Right atrium auricular region (tissue), 2 donors: ENCODE data around the gene PIM1. TPM values are rescaled to one million over a fixed set of nuclear protein-coding genes. Genes with fewer than 3 reads are reported as not detected.
"Not testable (repeated sequence)": the region's sequence is repeated elsewhere in the genome, so short reads cannot be mapped to it uniquely, and the experiment has no call there.

Source experiments
- DNase-seq: peaks from one replicate; pipeline ENCODE4 v3.0.0-alpha.2; 2019; ENCODE audit warnings: low spot score
- H3K27ac ChIP-seq, 2 donors: fragments of 200-600 bp; sonication (generic); 1 replicate in 1 of 2; 2 replicates in 1 of 2; pipeline ENCODE4 v1.5.1; 2016 to 2019
- H3K27me3 ChIP-seq, 2 donors: fragments of 200-600 bp; sonication (generic); one replicate each; pipeline versions ENCODE4 v1.5.1 to v1.6.0; 2017 to 2019
- H3K36me3 ChIP-seq: fragments of 200-600 bp; sonication (generic); one replicate; pipeline ENCODE4 v1.5.1; 2016
- H3K4me1 ChIP-seq, 2 donors: fragments of 200-600 bp; sonication (generic); one replicate each; pipeline versions ENCODE4 v1.5.1 to v1.6.0; 2017 to 2019
- H3K4me3 ChIP-seq, 2 donors: fragments of 200-600 bp; sonication (generic); 1 replicate in 1 of 2; 2 replicates in 1 of 2; pipeline ENCODE4 v1.5.1; 2017 to 2019; ENCODE audit warnings: mild to moderate bottlenecking in 1 of 2, moderate library complexity in 1 of 2
- H3K9me3 ChIP-seq, 2 donors: fragments of 200-600 bp; sonication (generic); one replicate each; pipeline ENCODE4 v1.5.1; 2019
- total RNA-seq, 2 donors: library from RNA; depleted of rRNA; stranded (reverse); fragments of >200 nt; gene quantifications; one replicate each; pipeline ENCODE4 v1.1.0, GENCODE V29; 2016
- TF ChIP-seq, protein P1 (sequence below), 2 donors: fragments of 200-600 bp; sonication (generic); IDR thresholded peaks; one replicate each; pipeline ENCODE4 v1.5.1; 2019; ENCODE audit warnings: antibody characterized with exemption in 2 of 2

Gene PIM1
- total RNA-seq, 2 donors from 2014 or later = 28.0 to 46.2 TPM

DNA sequence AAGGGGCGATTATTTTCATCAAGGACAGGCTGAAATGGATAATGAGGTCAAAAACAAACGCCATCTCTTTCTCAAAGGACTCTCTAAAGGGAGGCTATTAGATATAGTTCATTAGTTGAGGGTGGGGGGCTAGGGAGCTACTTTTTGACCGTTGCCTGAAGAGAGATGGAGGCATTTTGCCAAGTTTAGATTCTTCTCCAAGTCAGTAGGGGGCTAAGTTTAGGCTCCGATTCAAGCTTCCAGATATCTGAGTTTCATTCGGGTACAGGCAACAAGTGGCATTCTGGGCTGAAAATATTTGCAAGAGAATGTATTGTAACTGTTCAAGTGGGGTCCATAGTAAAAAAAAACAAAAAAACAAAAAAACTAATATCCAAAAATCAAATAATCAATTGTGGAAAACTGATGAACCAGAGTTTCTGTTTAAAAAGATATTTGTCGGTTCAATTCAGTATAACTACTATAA lies 43.4 kb upstream of the PIM1 start:
- H3K27ac ChIP-seq = peak overlapping the region; percentile 59 to 93
- TF ChIP-seq, protein P1, sequence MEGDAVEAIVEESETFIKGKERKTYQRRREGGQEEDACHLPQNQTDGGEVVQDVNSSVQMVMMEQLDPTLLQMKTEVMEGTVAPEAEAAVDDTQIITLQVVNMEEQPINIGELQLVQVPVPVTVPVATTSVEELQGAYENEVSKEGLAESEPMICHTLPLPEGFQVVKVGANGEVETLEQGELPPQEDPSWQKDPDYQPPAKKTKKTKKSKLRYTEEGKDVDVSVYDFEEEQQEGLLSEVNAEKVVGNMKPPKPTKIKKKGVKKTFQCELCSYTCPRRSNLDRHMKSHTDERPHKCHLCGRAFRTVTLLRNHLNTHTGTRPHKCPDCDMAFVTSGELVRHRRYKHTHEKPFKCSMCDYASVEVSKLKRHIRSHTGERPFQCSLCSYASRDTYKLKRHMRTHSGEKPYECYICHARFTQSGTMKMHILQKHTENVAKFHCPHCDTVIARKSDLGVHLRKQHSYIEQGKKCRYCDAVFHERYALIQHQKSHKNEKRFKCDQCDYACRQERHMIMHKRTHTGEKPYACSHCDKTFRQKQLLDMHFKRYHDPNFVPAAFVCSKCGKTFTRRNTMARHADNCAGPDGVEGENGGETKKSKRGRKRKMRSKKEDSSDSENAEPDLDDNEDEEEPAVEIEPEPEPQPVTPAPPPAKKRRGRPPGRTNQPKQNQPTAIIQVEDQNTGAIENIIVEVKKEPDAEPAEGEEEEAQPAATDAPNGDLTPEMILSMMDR (IDR thresholded peaks at IDR 0.05) = no peak
- no peaks in the 10 kb centered on the region for H3K9me3 ChIP-seq
- no peaks in the 10 kb centered on the region for H3K27me3 ChIP-seq
- DNase-seq = no peak
- H3K36me3 ChIP-seq = no peaks in the 10 kb centered on the region
- peaks cover 0 to 32% of the 10 kb centered on the region in 2 donors for H3K4me1 ChIP-seq
- no peak overlapping the region for H3K4me3 ChIP-seq

- peak overlapping the region in 1 of 2 donors; percentile 93 for H3K27ac ChIP-seq
- H3K4me3 ChIP-seq = no peak overlapping the region
- no peak for DNase-seq
- TF ChIP-seq, protein P1 (IDR thresholded peaks at IDR 0.05) = no peak
- no peaks in the 10 kb centered on the region for H3K36me3 ChIP-seq
- no peaks in the 10 kb centered on the region for H3K27me3 ChIP-seq
- H3K9me3 ChIP-seq = no peaks in the 10 kb centered on the region
- peaks cover 0 to 38% of the 10 kb centered on the region in 2 donors for H3K4me1 ChIP-seq
Observed at GRCh38 chr6:37126961-37127616, 42.9 kb upstream of the PIM1 start.

DNA sequence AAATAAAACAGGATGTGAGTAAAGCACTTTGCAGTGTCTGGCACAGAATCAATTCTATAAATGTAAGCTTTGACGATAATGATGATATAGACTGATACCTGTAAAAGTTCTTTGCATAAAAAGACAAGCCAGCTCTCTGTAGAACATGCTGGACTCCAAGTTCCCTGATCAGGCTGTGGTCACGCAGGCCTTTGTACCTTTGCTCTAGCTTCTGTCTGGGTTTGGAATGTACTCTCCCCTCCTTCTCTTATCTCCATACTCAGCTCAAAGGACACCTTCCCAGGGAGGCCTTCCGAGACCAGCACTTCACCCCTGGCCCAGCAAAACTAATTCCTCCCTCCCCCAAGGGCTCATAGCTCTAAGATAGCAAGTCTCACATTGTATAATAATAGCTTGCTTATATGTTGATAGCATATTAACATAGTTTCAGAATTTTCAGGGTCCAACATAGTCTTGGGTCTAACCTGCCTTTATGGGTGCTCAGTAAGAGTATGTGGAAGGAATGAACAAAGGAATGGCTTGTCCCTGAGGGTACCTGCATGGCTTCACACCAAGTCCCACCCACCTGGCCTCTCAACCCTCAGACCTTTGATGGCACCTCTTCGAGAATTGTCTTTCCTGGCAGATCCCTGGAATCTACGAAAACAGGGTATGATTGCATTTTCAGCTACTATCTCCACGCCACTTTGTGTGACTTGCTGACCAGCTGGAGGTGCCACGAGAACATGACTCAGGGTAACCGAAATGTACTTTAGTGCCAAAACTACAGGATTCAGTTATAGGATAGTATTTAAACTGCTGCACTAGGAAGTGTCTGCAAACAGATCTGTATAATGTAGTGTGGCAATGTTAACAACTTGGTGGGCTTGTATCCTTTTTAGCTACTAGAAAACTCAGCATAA lies 41.7 kb upstream of the PIM1 start:
- Histone ChIP-seq H3K4me3 (no peak overlapping the region), H3K27me3 (no peaks in the 10 kb centered on the region), H3K4me1 (peaks cover 0 to 41% of the 10 kb centered on the region in 2 donors), H3K27ac (peak overlapping the region; percentile 82 to 93), H3K36me3 (no peaks in the 10 kb centered on the region), H3K9me3 (no peaks in the 10 kb centered on the region)
- TF ChIP-seq, protein P1 (IDR thresholded peaks at IDR 0.05) = no peak
- DNase-seq = no peak

DNA sequence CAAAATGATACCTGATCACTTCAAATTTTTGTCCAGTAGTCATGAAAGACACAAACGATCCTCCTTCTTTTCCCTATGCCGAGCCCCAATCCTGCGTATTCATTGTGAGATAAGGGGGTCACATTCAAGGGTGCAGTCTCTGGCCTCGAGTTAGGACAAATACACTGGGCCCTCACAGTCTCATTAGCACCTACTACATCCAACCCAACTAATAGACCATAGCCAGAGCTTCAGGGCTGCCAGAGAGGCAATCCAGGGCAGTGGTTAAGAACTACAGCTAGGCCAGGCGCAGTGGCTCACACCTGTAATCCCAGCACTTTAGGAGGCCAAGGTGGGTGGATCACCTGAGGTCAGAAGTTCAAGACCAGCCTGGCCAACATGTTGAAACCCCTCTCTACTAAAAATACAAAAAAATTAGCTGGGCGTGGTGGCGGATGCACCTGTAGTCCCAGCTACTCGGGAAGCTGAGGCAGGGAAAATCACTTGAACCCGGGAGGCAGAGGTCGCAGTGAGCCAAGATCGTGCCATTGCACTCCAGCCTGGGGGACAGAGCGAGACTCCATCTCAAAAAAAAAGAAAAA lies 41.0 kb upstream of the PIM1 start:
- not testable (repeated sequence) for H3K4me3 ChIP-seq
- H3K4me1 ChIP-seq = peaks cover 0 to 41% of the 10 kb centered on the region in 2 donors

GRCh38 chr6:37129566-37129965 lies 40.4 kb upstream of the PIM1 start:
- H3K4me1 ChIP-seq = peaks cover 0 to 46% of the 10 kb centered on the region in 2 donors
- no peaks in the 10 kb centered on the region for H3K27me3 ChIP-seq
- H3K27ac ChIP-seq = peak overlapping the region; percentile 82 to 93
- no peaks in the 10 kb centered on the region for H3K9me3 ChIP-seq
- TF ChIP-seq, protein P1 (IDR thresholded peaks at IDR 0.05) = no peak
- H3K4me3 ChIP-seq = no peak overlapping the region
- H3K36me3 ChIP-seq = no peaks in the 10 kb centered on the region
- no peak for DNase-seq

More for the DNA sequence above, 41.0 kb upstream of the PIM1 start:
- not testable (repeated sequence) for DNase-seq, H3K9me3 ChIP-seq, H3K36me3 ChIP-seq, H3K27me3 ChIP-seq
- H3K27ac ChIP-seq = peak overlapping the region; percentile 82 to 93

DNA sequence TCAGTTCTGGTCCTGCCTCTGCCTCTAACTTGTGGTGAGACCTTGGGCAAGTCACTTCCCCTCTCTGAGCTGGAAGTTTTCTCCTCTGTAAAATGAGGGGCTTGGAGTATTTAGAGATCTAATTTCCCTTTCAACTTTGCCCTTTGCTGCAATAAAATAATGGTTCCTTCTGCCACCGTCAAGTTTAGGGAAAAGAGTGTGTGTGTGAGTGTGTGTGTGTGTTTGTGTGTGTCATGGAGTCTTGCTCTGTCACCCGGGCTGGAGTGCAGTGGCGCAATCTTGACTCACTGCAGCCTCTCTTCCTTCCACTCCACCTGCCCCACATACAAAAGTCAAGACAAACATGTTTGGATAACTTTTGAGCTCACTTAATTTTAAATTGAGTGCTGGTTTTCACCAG lies 39.2 kb upstream of the PIM1 start:
- Histone ChIP-seq H3K4me1 (peaks cover 0 to 52% of the 10 kb centered on the region in 2 donors), H3K27me3 (no peaks in the 10 kb centered on the region), H3K4me3 (no peak overlapping the region), H3K9me3 (no peaks in the 10 kb centered on the region), H3K36me3 (no peaks in the 10 kb centered on the region), H3K27ac (peak overlapping the region; percentile 82 to 93)
- TF ChIP-seq, protein P1 (IDR thresholded peaks at IDR 0.05) = no peak
- peak; percentile 82 for DNase-seq
